ENCODE results near the gene KCNN3. TPM values are rescaled to one million over a fixed set of nuclear protein-coding genes. Genes with fewer than 3 reads are reported as not detected.

The KCNN3 gene
- total RNA-seq, 1 donor from 2014 or later, result 4.3 TPM

GRCh38 chr1:154806333-154806732 is 63.7 kb downstream of the KCNN3 start:
- H3K27ac Mint-ChIP-seq, result no peak overlapping the region

DNA sequence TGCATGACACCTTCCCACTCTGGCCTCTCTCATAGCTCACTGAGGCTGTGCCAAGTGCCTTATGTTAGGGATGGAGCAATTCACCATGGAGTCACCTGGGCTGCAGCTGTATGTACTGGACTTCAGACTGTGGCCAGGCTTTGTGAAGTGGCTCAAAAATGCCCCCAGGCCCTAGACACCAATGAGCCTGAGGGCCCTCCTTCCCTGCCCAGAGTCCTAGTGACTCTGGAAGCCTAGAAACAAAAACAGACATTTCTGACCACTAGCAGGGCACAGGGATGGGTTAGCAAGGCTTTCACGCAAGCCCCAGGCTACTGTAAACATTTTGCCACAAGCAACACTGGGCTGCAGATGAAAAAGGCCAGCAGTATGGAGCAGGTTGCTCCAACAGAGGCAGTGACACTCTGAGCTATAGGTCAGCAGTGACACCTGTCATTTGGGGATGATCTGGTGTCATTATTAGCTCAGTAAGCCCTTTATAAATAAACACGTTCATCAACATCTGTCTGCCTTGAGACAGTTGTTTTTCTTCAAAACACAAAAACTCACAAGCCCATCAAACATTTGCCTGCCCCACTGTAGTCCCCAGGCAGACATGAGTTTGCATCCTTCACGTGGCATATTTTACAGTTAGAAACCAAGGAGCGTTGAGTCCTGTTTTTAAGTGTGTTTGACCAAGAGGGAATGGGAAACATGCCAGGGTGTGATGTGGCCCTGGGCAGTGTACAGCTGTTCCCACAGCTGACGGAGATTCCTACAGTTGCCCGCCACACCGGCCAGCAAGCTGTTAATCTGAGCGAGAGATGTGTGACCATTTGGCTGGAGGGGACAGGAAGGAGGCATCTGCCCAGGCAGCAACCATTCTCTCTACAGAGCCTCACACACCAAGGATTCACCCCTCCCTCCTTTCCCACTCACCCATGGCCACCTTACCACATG is 66.8 kb downstream of the KCNN3 start:
- Histone ChIP-seq H3K4me2 (no peak overlapping the region), H3K4me3 (no peak overlapping the region), H3K27me3 (no peaks in the 10 kb centered on the region), H3K27ac (no peak overlapping the region), H3K79me2 (ENCODE audit: low read depth) (no peaks in the 10 kb centered on the region), H3K4me1 (peaks cover 19% of the 10 kb centered on the region), H2AFZ (replicated peaks) (no peak overlapping the region), H4K20me1 (ENCODE audit: low read depth) (no peaks in the 10 kb centered on the region), H3K36me3 (no peaks in the 10 kb centered on the region), H3F3A (ENCODE audit: low read depth) (no peaks in the 10 kb centered on the region), H3K9ac (no peak overlapping the region), H3K9me3 (ENCODE audit: low read depth) (no peaks in the 10 kb centered on the region)
- Mint-ChIP-seq H3K27ac (no peak overlapping the region), H3K27me3 (ENCODE audit: insufficient read depth, low read depth) (peaks cover 9% of the 10 kb centered on the region), H3K4me1 (peaks cover 41% of the 10 kb centered on the region), H3K4me3 (no peak overlapping the region), H3K9me3 (no peaks in the 10 kb centered on the region), H3K36me3 (no peaks in the 10 kb centered on the region)
- no peak for TF ChIP-seq EZH2phosphoT487 (IDR thresholded peaks at IDR 0.05)
- TF ChIP-seq, protein P1, sequence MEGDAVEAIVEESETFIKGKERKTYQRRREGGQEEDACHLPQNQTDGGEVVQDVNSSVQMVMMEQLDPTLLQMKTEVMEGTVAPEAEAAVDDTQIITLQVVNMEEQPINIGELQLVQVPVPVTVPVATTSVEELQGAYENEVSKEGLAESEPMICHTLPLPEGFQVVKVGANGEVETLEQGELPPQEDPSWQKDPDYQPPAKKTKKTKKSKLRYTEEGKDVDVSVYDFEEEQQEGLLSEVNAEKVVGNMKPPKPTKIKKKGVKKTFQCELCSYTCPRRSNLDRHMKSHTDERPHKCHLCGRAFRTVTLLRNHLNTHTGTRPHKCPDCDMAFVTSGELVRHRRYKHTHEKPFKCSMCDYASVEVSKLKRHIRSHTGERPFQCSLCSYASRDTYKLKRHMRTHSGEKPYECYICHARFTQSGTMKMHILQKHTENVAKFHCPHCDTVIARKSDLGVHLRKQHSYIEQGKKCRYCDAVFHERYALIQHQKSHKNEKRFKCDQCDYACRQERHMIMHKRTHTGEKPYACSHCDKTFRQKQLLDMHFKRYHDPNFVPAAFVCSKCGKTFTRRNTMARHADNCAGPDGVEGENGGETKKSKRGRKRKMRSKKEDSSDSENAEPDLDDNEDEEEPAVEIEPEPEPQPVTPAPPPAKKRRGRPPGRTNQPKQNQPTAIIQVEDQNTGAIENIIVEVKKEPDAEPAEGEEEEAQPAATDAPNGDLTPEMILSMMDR (IDR thresholded peaks at IDR 0.05), result no peak
- TF ChIP-seq EZH2 (IDR thresholded peaks at IDR 0.05), result no peak
- DNase-seq (ENCODE audit: low spot score), result no peak

More at GRCh38 chr1:154806333-154806732, 63.7 kb downstream of the KCNN3 start:
- H3F3A ChIP-seq (ENCODE audit: low read depth), result no peaks in the 10 kb centered on the region
- H3K9me3 ChIP-seq (ENCODE audit: low read depth), result no peaks in the 10 kb centered on the region
- H3K4me2 ChIP-seq, result no peak overlapping the region
- H3K79me2 ChIP-seq (ENCODE audit: low read depth), result no peaks in the 10 kb centered on the region
- no peaks in the 10 kb centered on the region for H3K36me3 ChIP-seq
- Mint-ChIP-seq H3K9me3 (no peaks in the 10 kb centered on the region), H3K36me3 (no peaks in the 10 kb centered on the region), H3K4me1 (peaks cover 57% of the 10 kb centered on the region), H3K4me3 (no peak overlapping the region), H3K27me3 (ENCODE audit: insufficient read depth, low read depth) (peaks cover 7% of the 10 kb centered on the region)
- no peaks in the 10 kb centered on the region for H4K20me1 ChIP-seq (ENCODE audit: low read depth)
- no peak overlapping the region for H3K27ac ChIP-seq
- no peaks in the 10 kb centered on the region for H3K27me3 ChIP-seq
- no peak overlapping the region for H2AFZ ChIP-seq (replicated peaks)
- H3K9ac ChIP-seq, result no peak overlapping the region
- TF ChIP-seq EZH2phosphoT487 (IDR thresholded peaks at IDR 0.05) (no peak), EZH2 (IDR thresholded peaks at IDR 0.05) (no peak)
- TF ChIP-seq, protein P1 (IDR thresholded peaks at IDR 0.05), result no peak
- DNase-seq (ENCODE audit: low spot score), result no peak
- peaks cover 20% of the 10 kb centered on the region for H3K4me1 ChIP-seq
- H3K4me3 ChIP-seq, result no peak overlapping the region

GRCh38 chr1:154802336-154802969 is 67.6 kb downstream of the KCNN3 start:
- Histone ChIP-seq H3K4me2 (no peak overlapping the region), H3K36me3 (no peaks in the 10 kb centered on the region), H3F3A (ENCODE audit: low read depth) (no peaks in the 10 kb centered on the region), H4K20me1 (ENCODE audit: low read depth) (no peaks in the 10 kb centered on the region), H3K27me3 (no peaks in the 10 kb centered on the region), H3K27ac (no peak overlapping the region), H3K9ac (no peak overlapping the region), H3K9me3 (ENCODE audit: low read depth) (no peaks in the 10 kb centered on the region), H3K4me3 (no peak overlapping the region), H3K79me2 (ENCODE audit: low read depth) (no peaks in the 10 kb centered on the region), H3K4me1 (peaks cover 15% of the 10 kb centered on the region), H2AFZ (replicated peaks) (no peak overlapping the region)
- H3K36me3 Mint-ChIP-seq, result no peaks in the 10 kb centered on the region
- no peak for TF ChIP-seq EZH2 (IDR thresholded peaks at IDR 0.05)
- TF ChIP-seq, protein P1 (IDR thresholded peaks at IDR 0.05), result no peak
- peaks cover 34% of the 10 kb centered on the region for H3K4me1 Mint-ChIP-seq
- peaks cover 4% of the 10 kb centered on the region for H3K27me3 Mint-ChIP-seq (ENCODE audit: insufficient read depth, low read depth)
- no peak overlapping the region for H3K27ac Mint-ChIP-seq
- no peaks in the 10 kb centered on the region for H3K9me3 Mint-ChIP-seq
- no peak overlapping the region for H3K4me3 Mint-ChIP-seq
- DNase-seq (ENCODE audit: low spot score), result no peak
